GM18867 (cell line): ENCODE data around the gene MYL5.
"Not testable (repeated sequence)": the region's sequence is repeated elsewhere in the genome, so short reads cannot be mapped to it uniquely, and the experiment has no call there.

Source experiments
- ATAC-seq: cut with Tn5 transposase; IDR thresholded peaks from one replicate; pipeline ENCODE4 v1.9.1; 2021; ENCODE audit warnings: mild to moderate bottlenecking, moderate library complexity; ENCODE audit not compliant: unreplicated experiment

Gene MYL5, protein sequence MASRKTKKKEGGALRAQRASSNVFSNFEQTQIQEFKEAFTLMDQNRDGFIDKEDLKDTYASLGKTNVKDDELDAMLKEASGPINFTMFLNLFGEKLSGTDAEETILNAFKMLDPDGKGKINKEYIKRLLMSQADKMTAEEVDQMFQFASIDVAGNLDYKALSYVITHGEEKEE

DNA sequence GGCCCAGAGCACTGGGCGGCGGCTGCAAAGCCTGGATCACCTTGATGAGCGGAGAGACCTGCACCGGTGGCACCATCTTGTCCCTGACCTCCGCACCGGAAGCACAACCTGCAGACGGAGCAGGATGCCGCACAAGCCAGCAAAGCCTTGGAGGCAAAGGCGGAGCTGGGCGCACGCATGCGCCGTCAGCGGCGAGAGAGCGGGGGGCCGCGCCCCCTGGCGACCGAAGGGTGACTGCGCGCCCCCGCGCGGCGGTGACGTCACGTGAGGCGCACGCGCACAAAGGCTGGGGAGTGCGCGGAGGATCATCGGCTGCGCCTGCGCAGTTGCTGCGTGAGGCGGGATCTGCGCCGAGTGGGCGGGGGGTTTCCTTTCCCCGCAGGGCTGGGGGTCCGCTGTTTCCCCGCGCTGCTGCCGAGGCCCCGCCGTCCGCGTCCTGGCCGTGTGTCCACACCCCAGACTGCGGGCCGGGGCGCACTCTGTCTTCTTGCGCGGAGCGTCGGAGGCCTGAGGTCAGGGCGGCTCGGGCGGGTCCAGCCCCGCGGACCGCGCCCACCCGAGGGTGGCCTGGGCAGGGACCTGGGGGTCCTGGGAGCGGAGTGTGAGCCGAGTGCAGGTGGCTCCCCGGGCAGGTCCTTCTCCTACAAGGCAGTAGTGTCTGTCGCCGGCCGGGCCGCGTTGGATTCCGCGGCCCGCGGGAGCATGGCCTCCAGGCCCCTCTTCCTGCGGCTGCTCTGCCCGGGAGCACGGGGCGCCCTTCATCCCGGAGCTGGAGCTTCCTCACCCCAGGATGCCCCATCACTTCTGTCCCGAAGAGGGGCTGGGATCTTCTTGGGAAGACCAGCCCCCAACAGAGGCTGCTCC is at the start of gene MYL5, which contains the start of gene ATP5ME:
MYL5 (plus strand) TSS at position 371 of the 864 bp plus-strand sequence. CDS start 3,485 bp downstream, outside the sequence.
ATP5ME (minus strand) TSS at position 105 of the 864 bp plus-strand sequence; CDS start at position 76, 29 bp downstream.
- ATAC-seq, result peak; percentile 83

DNA sequence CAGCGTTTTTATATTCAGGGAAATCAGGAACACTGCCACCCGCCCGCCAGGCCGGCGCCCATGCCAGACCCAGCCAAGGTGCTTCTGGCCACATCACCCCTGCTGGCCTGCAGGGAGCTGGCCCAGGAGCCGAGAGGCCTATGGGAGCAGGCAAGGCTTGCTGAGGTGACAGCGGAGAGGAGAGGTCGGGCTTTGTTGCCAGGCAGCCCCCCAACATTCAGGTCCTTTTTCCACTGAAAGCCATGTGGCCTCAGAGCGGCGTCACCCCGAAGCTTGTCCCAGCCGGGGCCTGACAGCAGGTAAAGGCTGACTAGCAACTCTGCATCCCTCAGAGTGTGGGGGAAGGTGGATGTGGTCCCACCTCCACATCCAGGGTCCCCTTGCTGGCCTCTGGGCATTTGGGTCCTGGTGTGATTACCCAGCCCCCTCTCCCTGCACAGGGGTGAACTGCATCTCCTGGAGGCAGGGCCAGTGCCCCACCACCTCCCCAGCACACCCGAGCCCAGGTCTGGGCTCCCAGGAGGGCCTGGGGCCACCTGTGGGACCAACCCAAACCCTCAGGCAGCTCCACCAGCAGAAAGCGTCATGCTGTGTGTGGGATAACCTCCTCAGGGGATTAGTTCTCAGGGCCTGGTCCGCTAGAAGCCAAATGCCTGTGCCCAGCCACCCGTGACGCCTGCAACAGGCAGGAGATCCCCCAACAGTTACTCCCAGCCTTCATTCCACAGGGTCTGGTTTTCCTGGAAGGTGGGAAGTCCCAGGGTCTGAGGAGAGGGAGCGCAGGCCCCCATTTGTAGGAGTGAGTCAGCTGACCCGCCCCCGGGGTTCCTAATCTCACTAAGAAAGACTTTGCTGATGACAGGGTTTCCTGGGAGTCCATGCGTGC is 49.4 kb upstream of the MYL5 start, which contains the start of gene PDE6B:
PDE6B (plus strand) TSS at position 869 of the 886 bp plus-strand sequence. CDS start 54 bp downstream, outside the sequence.
- no peak for ATAC-seq

DNA sequence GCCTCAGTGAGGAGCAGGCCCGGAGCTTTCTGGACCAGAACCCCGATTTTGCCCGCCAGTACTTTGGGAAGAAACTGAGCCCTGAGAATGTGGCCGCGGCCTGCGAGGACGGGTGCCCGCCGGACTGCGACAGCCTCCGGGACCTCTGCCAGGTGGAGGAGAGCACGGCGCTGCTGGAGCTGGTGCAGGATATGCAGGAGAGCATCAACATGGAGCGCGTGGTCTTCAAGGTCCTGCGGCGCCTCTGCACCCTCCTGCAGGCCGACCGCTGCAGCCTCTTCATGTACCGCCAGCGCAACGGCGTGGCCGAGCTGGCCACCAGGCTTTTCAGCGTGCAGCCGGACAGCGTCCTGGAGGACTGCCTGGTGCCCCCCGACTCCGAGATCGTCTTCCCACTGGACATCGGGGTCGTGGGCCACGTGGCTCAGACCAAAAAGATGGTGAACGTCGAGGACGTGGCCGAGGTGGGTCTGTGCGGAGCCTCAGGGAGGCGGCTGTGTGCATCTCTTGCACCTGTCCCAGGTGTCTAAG is 48.6 kb upstream of the MYL5 start:
- ATAC-seq, result no peak

DNA sequence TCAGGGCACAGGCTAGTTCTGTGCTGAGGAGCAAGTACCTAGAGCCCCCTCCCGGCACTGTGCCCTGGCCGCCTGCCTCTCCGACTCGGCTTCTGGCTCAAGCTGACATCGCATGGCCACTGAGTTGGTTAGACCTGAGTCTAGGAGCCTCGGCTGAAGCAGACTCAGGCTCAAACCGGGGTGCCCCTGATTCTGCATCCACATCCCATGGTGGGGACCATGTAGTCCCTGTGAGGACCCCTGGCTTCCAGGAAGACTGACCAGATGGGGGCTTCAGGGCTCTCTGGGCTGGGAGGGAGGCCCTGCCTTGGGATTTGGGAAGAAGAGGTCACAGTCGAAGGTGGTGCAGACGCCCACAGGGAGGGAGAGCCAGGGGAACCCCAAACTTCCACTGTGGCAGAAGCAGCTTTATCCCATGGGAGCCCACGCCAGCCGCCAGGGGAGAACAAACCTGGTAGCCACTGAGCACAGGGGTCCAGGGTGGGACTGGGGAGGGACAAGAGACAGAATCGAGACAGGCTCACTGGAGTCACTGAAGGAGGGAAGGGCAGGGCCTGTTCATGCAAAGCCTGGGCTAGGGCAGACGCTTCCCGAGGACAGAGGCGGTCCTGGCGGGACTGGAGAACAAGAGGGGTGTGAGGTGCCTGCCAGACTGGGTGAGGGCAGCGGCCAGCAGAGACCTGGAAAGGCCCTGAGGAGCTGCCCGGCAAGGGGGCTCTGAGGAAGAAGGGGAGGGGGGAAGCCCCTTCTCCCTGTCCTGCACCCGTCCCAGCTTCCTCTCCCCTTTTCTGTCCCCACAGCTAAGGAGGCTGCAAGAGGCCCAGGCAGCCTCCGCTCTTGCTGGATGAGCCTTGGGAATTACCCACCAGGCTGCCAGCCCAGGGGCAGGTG is 47.9 kb upstream of the MYL5 start:
- no peak for ATAC-seq

DNA sequence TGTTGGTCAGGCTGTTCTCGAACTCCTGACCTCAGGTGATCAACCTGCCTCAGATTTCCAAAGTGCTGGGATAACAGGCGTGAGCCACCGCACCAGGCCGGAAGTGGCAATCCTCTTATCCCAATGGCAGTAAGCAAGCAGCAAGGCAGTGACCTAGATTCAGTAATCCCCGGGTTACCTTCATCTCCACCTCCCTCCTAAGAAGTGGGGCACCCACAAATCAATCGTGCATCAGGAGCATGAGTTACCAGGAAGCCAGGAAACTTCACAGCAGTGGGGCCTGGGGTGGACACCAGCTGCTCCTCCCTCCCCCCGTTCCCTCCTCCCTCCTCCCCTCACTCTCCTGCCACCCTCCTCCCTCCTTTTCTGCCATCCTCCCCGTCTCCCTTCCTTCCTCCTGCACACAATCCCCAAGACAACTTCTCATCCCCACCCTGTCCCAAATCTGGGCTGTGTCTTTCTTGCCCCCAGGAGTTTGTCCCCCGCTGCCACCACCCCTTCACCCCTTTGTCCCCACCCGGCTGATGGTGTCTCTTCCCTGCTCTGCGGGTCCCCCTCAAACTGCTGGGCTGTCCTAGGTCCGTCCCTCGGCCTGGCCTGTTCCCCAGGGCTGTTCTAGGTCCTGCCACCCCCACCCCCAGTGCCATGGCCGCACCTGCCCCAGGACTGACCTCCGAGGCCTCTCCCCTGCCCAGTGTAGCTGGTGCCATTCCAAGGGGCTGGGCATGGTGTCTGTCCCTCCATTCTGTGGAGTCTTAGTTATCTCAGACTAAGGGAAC is 46.8 kb upstream of the MYL5 start:
- no peak for ATAC-seq

DNA sequence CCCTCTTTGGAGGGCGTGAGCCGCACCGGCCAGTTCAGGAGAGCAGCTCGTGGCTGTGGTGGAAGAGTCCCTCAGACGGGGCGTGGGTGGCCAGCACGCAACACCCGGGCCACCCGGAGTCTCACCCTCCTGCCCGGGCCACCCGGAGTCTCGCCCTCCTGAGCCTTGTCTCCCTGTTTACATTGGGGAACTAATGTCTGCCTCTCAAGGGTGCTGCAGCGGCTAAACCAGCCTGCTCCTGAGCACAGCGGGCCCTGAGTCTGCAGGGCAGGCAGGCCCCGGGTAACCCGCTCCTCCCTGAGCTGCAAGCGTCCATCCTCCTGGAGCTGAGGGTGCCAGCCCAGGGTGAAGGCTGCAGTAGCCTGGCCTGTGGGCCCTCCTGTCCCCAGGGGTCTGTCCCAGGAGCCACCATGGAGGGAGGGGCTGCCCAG is 46.0 kb upstream of the MYL5 start:
- ATAC-seq, result no peak

DNA sequence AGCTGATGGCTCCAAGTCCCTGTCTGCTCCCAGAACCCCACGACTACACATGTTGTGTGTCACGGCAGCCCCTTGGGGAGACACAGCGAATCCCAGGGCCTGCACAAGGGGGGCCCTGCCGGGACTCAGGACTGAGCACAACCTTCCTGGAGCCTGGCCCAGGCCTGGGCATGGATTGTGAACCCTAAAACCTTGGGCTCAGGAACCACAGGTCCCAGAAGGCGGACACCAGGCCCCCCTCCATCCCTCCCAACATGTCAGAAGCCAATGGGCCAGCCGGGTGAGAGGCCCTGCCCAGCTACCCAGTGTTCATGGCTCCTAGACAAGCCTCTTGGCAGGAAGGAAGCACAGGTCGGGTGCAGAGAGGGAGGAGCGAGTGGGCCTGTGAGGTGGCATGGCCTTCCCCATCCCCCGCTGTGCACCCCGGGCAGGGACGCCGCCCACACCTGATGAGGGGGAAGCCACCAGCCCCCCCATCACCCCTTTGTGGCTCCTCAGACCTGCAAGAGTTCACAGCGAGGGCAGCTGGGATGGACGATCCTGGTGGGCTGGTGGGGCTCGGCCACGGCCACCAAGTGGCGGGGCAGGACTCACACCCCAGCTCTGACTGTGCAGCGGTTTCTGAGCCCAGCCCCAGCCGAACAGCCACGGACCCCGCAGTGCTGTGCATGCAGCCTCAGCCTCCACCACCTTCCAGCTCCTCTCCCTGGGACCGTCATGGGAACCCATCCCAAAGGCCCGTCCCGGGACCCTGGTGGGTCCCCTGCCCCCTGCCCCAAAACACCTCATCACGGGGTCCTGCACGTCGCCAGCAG is 45.3 kb upstream of the MYL5 start:
- ATAC-seq, result no peak

DNA sequence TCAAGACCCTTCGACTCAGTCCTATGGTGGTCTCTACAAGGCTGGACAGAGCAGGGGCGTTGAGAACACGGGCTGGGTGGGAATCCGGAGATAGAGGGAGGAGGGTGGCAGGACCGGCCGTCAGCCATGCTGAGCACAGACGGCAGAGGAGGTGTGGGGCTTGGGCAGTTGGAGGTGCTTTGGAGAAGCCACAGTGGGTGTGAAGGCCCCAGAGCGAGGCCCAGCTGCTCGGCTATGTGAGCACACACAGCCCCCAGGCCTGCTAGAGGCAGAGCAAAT is 44.8 kb upstream of the MYL5 start:
- ATAC-seq, result no peak

DNA sequence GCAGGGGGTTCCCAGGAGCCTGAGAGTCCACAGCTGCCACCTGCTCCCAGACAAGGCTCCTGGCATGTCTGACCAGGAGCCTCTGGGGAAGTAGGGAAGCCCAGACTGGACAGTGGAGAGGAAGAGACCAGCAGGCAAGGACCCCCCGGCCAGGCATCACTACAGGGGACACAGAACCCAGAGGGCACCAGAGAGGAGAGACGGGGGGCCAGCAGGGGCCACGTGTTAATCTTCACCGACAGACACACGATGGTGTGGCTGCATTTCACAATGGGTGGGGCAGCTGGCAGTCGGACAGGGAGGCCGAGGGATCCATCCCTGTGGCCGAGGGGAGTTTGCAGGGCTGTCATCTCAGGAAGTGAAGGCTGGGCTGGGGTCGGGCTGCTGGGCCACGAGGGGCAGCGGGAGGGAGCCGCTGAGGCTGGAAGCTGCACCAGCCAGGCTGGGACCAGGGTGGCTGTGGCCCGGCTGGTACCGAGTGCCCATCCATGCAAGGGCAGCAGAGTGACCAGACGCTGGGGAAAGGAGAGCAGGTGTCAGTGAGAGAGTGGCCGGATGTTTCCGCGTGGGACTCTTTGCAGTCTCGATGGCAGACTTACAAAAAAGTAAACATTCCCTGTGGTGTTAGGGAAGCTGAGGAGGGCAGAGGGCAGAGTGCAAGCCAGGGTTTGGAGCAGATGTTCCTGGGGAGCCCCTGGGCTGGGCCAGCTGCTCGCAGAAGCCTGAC is 44.3 kb upstream of the MYL5 start:
- no peak for ATAC-seq

DNA sequence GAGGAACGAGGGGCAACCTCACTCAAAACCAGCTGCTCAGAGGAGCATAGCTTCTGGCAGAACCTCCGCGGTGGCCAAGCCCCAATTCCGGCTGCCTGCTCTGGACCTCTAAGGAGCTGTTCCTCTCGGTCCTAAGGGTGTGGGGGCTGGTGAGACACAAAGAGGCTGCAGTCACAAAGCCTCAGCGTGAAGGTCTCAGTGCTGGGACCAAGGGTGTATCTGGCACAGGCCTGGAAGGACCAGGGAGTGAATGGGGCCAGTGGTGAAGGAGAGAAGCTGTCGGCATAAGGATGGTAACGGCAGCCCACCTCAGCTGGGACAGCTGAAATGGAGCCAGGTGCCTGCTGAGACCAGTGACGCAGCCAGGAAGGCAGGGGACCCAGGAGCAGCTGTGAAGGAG is 43.7 kb upstream of the MYL5 start:
- ATAC-seq, result no peak

DNA sequence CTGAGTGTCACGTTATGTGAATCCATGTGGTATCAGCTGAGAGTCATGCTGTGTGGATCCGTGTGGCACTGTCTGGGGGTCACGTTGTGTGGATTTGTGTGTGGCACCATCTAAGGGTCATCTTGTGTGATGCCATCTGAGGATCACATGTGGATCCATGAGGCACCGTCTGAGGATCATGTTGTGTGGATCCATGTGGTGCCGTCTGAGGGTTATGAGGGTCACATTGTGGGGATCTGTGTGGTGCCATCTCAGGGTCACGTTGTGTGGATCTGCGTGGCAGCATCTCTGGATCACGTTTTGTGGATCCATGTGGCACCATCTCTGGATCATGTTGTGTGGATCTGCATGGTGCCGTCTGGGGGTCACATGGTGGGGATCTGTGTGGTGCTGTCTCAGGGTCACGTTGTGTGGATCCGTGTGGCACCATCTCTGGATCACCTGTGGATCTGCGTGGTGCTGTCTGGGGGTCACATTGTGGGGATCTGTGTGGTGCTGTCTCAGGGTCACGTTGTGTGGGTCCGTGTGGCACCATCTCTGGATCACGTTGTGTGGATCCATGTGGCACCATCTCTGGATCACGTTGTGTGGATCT is 42.0 kb upstream of the MYL5 start:
- no peak for ATAC-seq

DNA sequence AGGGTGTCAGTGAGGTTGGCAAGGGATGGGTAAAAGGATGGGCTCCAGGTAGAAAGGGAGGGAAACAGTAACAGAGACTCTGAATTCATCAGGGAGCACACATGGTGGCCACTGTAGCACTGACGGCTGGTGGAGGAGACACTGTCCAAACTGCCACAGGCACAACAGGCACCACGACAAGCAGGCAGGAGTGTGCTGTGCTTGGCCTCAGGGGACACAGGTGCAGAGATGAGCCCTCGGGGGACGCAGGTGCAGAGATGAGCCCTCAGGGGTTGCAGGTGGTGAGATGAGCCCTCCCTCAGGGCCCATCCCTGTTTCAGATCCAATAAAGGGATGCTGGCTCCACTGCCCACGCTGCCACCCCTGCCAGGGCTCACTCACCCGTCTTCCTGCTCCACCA is 41.4 kb upstream of the MYL5 start:
- no peak for ATAC-seq

DNA sequence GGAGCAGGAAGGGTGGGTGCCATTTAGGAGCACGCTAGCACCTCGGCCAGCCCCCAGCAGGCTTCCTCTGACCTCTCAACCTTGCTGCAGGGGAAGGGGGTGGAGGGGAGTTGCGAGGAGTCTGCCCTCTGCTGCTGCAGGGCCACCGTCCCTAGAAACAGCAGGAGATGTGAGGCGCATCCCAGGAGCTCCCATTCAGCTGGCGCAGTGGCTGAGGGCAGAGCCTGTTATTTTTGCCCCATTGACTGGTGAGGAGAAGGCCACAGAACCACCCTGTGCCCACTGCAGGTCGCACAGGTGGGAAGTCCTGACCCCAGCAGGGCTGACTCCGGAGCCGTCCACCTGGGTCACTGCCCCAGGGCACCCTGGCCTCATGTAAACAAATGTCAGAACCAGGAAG is 40.9 kb upstream of the MYL5 start:
- ATAC-seq, result no peak

DNA sequence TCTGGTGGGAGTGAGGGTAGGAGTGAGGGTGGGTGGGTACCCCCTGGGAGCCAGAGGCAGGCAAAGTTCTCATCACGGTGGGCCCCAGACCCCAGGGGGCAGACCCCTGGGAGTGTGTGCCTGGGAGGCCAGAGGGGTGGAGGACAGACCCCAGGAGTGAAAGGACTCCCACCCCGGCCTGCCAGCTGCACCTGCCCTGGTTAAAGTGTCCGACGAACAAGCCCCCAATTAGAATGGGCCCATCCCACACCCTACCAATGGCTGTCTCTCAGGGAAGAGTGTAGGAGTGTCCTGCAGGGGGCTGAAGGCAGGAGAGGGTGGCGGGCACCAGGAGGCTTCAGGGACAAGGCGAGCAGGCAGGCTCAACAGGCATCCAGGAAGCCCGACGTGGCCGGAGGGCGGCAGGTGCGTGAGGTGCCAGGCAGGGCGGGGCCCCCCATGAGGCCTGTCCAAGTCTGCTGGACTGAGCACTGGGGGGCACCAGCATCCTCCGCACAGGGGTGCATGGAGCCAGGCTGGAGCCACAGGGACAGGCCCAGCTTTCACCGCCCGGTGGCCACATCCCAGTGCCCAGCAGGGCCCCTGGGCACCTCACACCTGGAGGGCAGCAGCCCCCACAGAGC is 40.3 kb upstream of the MYL5 start:
- ATAC-seq, result no peak

DNA sequence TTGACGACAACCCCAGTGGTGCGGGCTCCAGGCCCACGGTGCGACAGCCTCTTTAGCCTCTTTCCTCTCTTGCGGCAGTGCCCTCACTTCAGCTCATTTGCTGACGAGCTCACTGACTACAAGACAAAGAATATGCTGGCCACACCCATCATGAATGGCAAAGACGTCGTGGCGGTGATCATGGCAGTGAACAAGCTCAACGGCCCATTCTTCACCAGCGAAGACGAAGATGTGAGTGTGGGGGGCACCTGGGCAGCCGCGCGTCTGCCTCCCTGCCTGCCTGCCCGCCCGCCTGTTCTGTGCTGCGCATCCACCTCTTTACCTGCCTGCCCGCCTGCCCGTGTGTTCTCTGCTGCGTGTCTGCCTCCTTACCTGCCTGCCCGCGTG is 39.8 kb upstream of the MYL5 start:
- no peak for ATAC-seq

DNA sequence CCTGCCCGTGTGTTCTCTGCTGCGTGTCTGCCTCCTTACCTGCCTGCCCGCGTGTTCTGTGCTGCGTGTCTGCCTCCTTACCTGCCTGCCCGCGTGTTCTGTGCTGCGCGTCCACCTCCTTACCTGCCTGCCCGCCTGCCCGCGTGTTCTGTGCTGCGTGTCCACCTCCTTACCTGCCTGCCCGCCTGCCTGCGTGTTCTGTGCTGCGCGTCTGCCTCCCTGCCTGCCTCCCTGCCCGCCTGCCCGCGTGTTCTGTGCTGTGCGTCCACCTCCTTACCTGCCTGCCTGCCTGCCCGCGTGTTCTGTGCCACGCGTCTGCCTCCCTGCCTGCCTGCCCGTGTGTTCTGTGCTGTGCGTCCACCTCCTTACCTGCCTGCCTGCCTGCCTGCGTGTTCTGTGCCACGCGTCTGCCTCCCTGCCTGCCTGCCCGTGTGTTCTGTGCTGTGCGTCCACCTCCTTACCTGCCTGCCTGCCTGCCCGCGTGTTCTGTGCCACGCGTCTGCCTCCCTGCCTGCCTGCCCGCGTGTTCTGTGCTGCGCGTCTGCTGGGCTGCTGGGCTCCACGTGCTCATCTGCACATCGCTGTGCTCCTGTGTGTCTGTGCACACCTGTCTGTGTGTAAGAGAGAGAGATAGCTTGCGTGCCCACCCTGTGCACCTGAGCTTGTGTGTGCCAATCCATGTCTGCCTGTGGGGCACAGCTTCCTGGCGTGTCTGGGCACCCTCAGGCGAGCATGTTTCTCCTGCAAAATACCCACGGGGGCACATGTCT is 39.1 kb upstream of the MYL5 start:
- not testable (repeated sequence) for ATAC-seq
